GM21529 (cell line): ENCODE measurements around the gene TNFAIP2.

Experiments used
- ATAC-seq: cut with Tn5 transposase; IDR thresholded peaks from one replicate; pipeline ENCODE4 v1.9.1; 2021; ENCODE audit not compliant: unreplicated experiment

The TNFAIP2 gene

DNA sequence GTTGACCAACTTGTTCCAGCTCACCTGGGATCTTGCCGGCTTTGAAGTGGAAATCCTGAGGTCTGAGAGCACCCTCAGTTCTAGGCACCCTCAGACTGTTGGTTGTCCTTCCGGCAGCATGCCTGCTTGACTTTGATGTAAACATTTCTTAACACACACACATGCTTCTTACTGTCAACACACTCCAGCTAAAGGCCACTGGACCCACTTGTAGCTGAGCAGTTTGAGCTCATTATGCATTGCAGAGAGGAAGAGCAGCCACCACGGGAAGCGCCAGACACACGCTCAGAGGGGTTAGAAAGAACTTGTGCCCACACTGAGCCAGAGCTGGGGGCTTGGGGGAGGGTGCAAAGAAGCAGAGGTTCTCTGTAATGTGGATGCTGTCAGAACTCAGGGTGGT is 55.8 kb downstream of the TNFAIP2 start:
- ATAC-seq: no peak

- ATAC-seq: no peak
These were observed 57.1 kb downstream of the TNFAIP2 start for GRCh38 chr14:103180331-103180730.

- ATAC-seq: no peak
These were observed 60.8 kb downstream of the TNFAIP2 start for GRCh38 chr14:103184046-103184445.

- ATAC-seq: no peak
These were observed 62.1 kb downstream of the TNFAIP2 start for GRCh38 chr14:103185051-103186029.

DNA sequence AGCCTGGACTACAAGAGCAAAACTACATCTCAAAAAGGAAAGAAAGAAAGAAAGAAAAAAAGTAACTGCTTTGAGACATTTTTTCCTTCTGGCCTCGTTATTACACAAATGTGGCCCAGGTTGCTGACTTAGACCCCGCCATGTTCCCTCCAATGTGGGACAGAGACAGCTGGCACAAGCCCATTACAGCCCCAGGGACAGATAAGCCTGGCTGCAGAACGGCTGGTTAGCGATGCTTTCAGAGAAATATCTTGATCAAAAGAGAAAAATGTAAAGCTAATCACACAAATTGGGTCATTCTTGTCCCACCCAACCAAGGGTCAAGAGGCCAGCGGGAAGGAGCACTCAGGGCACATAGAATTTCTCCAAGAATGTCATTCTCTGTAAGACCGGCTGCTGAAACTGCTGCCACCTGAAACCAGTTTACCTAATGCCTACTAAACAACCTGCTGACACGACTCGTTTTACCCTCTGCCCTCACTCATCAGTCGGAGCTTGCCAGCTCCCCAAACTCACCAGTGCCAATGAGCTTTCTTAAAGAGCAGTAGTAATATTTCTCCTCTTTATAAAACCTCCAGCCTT is 63.1 kb downstream of the TNFAIP2 start:
- ATAC-seq: no peak
